Nephron progenitor cell (in vitro differentiated cells): ENCODE measurements around the gene CCL20.
A peak's percentile ranks its signal among the peaks of the same experiment; 100 is the strongest.

Source experiments
- DNase-seq: peaks from one replicate; pipeline ENCODE4 v3.0.0; 2021
- H3K27ac Mint-ChIP-seq: 2 replicates; pipeline ENCODE4 v1.8.0; 2021; ENCODE audit warnings: mild to moderate bottlenecking, moderate library complexity, mixed read lengths
- H3K27me3 Mint-ChIP-seq: 2 replicates; pipeline ENCODE4 v1.8.0; 2021; ENCODE audit warnings: mild to moderate bottlenecking, low read depth, mixed read lengths; ENCODE audit not compliant: poor library complexity
- H3K36me3 Mint-ChIP-seq: 2 replicates; pipeline ENCODE4 v1.8.0; 2021; ENCODE audit warnings: low read depth, mixed read lengths
- H3K4me1 Mint-ChIP-seq: 2 replicates; pipeline ENCODE4 v1.8.0; 2021; ENCODE audit warnings: mixed read lengths
- H3K4me3 Mint-ChIP-seq: 2 replicates; pipeline ENCODE4 v1.8.0; 2021; ENCODE audit warnings: mild to moderate bottlenecking, moderate library complexity, mixed read lengths
- H3K9me3 Mint-ChIP-seq: 2 replicates; pipeline ENCODE4 v1.8.0; 2021; ENCODE audit warnings: mild to moderate bottlenecking, moderate library complexity, mixed read lengths
- TF ChIP-seq, protein P1 (sequence below): fragments of 200-600 bp; sonication (generic); IDR thresholded peaks from 2 replicates; pipeline ENCODE4 v1.5.0; 2021; ENCODE audit warnings: antibody characterized with exemption

Gene CCL20

DNA sequence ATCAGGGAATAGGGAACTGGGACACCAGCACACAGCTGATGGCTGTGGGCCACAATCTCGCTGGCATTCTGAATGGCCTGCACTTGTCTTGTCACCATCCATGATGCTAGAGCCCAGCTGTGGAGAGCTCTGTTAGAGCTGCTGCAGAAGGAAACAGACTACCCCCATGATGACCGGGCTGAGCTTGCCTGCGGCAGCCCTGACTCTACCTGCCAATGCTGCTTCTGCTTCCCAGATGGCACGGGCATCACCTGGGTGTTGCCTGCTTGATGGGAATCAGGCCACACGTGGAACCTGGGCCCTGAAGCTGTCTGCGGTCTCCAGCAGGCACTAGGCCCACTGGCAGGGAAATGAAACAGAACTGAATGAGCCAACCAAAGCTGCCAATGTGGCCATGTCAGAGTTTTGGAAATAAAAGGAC is 46.6 kb downstream of the CCL20 start:
- TF ChIP-seq, protein P1, sequence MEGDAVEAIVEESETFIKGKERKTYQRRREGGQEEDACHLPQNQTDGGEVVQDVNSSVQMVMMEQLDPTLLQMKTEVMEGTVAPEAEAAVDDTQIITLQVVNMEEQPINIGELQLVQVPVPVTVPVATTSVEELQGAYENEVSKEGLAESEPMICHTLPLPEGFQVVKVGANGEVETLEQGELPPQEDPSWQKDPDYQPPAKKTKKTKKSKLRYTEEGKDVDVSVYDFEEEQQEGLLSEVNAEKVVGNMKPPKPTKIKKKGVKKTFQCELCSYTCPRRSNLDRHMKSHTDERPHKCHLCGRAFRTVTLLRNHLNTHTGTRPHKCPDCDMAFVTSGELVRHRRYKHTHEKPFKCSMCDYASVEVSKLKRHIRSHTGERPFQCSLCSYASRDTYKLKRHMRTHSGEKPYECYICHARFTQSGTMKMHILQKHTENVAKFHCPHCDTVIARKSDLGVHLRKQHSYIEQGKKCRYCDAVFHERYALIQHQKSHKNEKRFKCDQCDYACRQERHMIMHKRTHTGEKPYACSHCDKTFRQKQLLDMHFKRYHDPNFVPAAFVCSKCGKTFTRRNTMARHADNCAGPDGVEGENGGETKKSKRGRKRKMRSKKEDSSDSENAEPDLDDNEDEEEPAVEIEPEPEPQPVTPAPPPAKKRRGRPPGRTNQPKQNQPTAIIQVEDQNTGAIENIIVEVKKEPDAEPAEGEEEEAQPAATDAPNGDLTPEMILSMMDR: no peak
- H3K27ac Mint-ChIP-seq: peak overlapping the region; percentile 47
- DNase-seq: no peak
- peaks cover 3% of the 10 kb centered on the region for H3K27me3 Mint-ChIP-seq
- H3K4me3 Mint-ChIP-seq: no peak overlapping the region
- H3K9me3 Mint-ChIP-seq: no peaks in the 10 kb centered on the region
- H3K36me3 Mint-ChIP-seq: no peaks in the 10 kb centered on the region
- H3K4me1 Mint-ChIP-seq: peaks cover 5% of the 10 kb centered on the region

DNA sequence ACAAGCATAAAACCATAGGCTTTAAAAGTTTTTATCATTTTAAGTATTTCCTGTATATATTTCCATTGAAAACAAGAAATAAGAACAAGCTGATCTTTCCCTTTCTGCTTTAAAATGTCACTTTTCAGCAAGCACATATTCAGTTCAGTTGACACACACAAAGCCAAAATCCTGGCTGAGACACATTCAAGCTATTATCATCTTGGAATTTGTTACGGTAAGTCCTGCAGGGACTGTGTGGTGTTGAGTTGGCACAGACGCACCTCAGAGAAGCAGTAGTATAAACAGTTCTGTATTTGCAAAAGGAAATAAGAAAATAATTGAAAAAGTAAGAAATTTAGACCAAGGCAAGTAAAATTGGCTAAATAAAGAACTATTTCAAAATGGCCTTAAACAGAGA is 47.4 kb downstream of the CCL20 start:
- no peak for DNase-seq
- peaks cover 6% of the 10 kb centered on the region for H3K27me3 Mint-ChIP-seq
- TF ChIP-seq, protein P1: no peak
- H3K27ac Mint-ChIP-seq: no peak overlapping the region
- no peaks in the 10 kb centered on the region for H3K9me3 Mint-ChIP-seq
- H3K36me3 Mint-ChIP-seq: no peaks in the 10 kb centered on the region
- H3K4me1 Mint-ChIP-seq: peaks cover 5% of the 10 kb centered on the region
- no peak overlapping the region for H3K4me3 Mint-ChIP-seq

DNA sequence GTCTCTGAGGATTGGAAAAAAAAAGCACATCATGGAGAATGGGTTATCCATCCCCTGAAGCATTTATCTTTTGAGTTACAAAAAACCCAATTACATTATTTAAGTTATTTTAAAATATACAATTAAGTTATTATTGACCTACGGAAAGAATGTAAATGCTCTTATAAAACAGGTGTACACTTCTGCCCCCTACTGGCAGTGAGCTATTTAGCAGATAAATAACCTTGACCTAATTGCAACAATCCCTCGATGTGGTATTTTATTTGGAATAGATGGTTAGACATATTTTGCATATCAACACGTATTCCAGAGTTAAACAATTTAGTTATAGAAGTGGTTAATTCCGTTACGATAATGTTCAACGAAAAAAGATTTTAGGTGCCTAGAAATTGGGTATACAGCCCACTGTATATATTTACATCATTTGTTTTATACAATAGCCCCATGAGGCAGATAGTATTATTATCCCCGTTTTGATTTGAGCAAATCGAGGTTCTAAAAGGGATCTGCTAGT is 48.6 kb downstream of the CCL20 start:
- Mint-ChIP-seq H3K27me3 (peaks cover 6% of the 10 kb centered on the region), H3K36me3 (no peaks in the 10 kb centered on the region), H3K4me1 (peaks cover 5% of the 10 kb centered on the region), H3K27ac (no peak overlapping the region), H3K4me3 (no peak overlapping the region), H3K9me3 (no peaks in the 10 kb centered on the region)
- TF ChIP-seq, protein P1: peak; percentile 81
- DNase-seq: peak; percentile 12

DNA sequence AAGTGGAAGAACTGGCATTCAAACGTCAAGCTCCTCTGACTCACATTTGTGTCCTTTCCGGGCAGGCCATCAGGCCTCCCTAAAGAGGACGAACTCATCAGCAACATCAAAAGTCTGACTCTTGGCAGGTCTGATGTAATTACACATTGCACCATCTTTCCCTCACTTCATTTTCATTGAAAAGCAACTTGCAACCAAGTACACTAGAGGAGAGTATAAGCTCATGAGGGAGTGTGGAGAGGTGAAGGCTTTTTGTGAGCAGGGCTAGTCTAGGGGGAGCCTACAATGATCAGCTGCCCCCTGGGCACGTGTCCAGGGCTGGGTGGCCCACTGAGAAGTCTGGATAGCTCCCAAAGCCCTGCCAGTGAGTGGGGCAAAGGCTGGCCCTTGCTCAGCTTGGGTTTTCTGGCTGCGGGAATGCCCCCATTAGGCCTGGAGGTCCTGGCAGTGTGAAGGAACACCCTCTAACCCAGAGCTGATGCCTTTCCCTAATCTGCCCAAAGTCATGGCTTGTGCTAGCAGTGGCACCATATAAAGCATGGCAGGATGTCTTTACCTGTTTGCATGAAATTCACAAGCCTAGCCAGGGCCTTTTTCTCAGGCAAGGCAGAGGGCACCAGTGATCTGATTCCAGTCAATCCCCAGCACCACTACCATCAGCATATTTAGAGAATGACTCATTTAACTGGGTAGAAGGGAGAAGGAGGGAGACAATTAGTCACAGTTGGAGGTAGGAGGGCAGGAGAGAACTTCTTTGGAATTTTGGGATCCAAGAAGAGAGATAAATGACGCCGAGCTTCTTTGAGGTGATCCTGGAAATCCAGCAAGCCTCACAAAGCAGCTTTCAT is 49.3 kb downstream of the CCL20 start:
- H3K9me3 Mint-ChIP-seq: no peaks in the 10 kb centered on the region
- no peak overlapping the region for H3K27ac Mint-ChIP-seq
- no peaks in the 10 kb centered on the region for H3K36me3 Mint-ChIP-seq
- no peak overlapping the region for H3K4me3 Mint-ChIP-seq
- peaks cover 6% of the 10 kb centered on the region for H3K27me3 Mint-ChIP-seq
- no peak for DNase-seq
- peaks cover 5% of the 10 kb centered on the region for H3K4me1 Mint-ChIP-seq
- TF ChIP-seq, protein P1: no peak

DNA sequence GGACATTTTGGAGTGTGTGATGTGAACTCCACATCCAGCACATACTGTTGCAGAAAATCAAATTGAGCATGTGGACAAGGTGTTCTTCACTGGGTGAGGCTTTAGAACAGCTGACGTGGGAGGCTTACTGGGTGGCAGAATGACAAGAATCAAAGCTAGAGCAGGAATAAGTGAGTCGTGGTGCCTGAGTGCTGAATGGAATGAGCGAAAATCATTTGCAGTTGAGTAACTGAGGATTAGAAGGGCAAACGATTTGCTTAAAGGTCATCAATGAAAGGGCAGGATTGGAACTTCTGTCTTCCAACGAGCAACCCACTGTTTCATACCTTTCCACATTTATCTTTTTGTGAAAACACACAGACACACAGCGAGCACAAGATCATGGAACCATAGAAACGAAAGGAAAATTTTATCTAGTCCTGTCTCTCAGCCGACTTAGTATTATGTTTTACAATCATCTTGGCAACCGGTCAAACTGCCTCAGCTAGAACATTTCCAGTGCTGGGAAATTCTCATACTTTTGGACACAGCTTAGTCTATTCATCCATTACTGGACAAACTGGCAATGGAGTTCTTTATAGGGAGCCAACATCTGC is 50.6 kb downstream of the CCL20 start:
- Mint-ChIP-seq H3K4me1 (peaks cover 5% of the 10 kb centered on the region), H3K9me3 (no peaks in the 10 kb centered on the region), H3K36me3 (no peaks in the 10 kb centered on the region), H3K27ac (no peak overlapping the region), H3K27me3 (peaks cover 6% of the 10 kb centered on the region), H3K4me3 (no peak overlapping the region)
- TF ChIP-seq, protein P1: no peak
- DNase-seq: no peak
